Measurements from ENCODE around the gene TPPP. TPM values are rescaled to one million over a fixed set of nuclear protein-coding genes. Genes with fewer than 3 reads are reported as not detected.

The TPPP gene
- total and polyA plus RNA-seq, 2 donors (not counting 1 experiment from before 2014, with no cell fraction given) = 0.06 TPM; not detected in 1

- no peak overlapping the region for H3K9ac ChIP-seq (ENCODE audit: low read length)
- no peak overlapping the region for H3K4me2 ChIP-seq (replicated peaks; ENCODE audit: low read depth, low read length, poor library complexity, severe bottlenecking)
- Mint-ChIP-seq H3K4me1 (peaks cover 12% of the 10 kb centered on the region), H3K9me3 (ENCODE audit: insufficient read depth) (no peaks in the 10 kb centered on the region), H3K27ac (no peak overlapping the region), H3K27me3 (peaks cover 5% of the 10 kb centered on the region), H3K4me3 (no peak overlapping the region)
- H3K9me3 ChIP-seq (ENCODE audit: control extremely low read depth in 1 of 3, control insufficient read depth in 2 of 3, insufficient read depth in 1 of 3, low read length in 2 of 3) = peaks cover 0 to 18% (median 0%) of the 10 kb centered on the region in 3 donors
- H3K4me3 ChIP-seq (ENCODE audit: control extremely low read depth in 1 of 5, extremely low read depth in 1 of 5, insufficient read depth in 1 of 5, low read depth in 2 of 5, low read length in 4 of 5) = no peak overlapping the region
- peaks cover 0 to 40% (median 5%) of the 10 kb centered on the region in 4 experiments for H3K27me3 ChIP-seq (replicated peaks in 1 of 4; ENCODE audit: control extremely low read depth in 1 of 4, control insufficient read depth in 3 of 4, insufficient read depth in 4 of 4, low read length in 3 of 4)
- ChIA-PET CTCF (interaction anchor here (5.3 kb wide), 1 partner anchor 228 kb away, joined by 63 read pairs; no protein-coding TSS in a partner anchor), POLR2A (no interaction called here)
- H2AFZ ChIP-seq (ENCODE audit: insufficient read depth, low read depth, low read length, poor library complexity, severe bottlenecking) = no peak overlapping the region
- H3K79me2 ChIP-seq (ENCODE audit: control insufficient read depth, insufficient read depth, low read length) = no peaks in the 10 kb centered on the region
- peaks cover 22 to 23% of the 10 kb centered on the region in 2 donors for H3K4me1 ChIP-seq (ENCODE audit: control insufficient read depth in 2 of 2, insufficient read depth in 2 of 2, low read length in 2 of 2)
- TF ChIP-seq, protein P1, sequence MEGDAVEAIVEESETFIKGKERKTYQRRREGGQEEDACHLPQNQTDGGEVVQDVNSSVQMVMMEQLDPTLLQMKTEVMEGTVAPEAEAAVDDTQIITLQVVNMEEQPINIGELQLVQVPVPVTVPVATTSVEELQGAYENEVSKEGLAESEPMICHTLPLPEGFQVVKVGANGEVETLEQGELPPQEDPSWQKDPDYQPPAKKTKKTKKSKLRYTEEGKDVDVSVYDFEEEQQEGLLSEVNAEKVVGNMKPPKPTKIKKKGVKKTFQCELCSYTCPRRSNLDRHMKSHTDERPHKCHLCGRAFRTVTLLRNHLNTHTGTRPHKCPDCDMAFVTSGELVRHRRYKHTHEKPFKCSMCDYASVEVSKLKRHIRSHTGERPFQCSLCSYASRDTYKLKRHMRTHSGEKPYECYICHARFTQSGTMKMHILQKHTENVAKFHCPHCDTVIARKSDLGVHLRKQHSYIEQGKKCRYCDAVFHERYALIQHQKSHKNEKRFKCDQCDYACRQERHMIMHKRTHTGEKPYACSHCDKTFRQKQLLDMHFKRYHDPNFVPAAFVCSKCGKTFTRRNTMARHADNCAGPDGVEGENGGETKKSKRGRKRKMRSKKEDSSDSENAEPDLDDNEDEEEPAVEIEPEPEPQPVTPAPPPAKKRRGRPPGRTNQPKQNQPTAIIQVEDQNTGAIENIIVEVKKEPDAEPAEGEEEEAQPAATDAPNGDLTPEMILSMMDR (IDR thresholded peaks at IDR 0.05) = no peak
- TF ChIP-seq EZH2 (IDR thresholded peaks at IDR 0.05; ENCODE audit: borderline replicate concordance, insufficient read depth, low read depth, low read length, poor library complexity, severe bottlenecking) = no peak
- ATAC-seq (ENCODE audit: low read depth) (no peak), DNase-seq (no peak)
- no peaks in the 10 kb centered on the region for H3K36me3 ChIP-seq (replicated peaks in 1 of 2; ENCODE audit: control extremely low read depth in 1 of 2, control insufficient read depth in 1 of 2, extremely low read depth in 1 of 2, insufficient read depth in 2 of 2, low read length in 1 of 2)
- no peak overlapping the region for H3K27ac ChIP-seq (ENCODE audit: low read length in 2 of 2)
- intact Hi-C loops (cut with micrococcal nuclease) = no loop called here
- no peaks in the 10 kb centered on the region for H4K20me1 ChIP-seq (ENCODE audit: control insufficient read depth, insufficient read depth, low read length, poor library complexity, severe bottlenecking)
- WGBS (ENCODE audit: insufficient coverage) = 79% methylated on average over 27 of the region's 27 CpGs
Observed at GRCh38 chr5:673831-674629, 19.1 kb downstream of the TPPP start.

All from B cell (primary cell).